Mesenchymal stem cell (in vitro differentiated cells and primary cell): ENCODE measurements around the gene XPR1.

Source experiments
- DNase-seq: peaks from one replicate; pipeline ENCODE4 v3.0.0-alpha.2; 2013
- H2AFZ ChIP-seq: one replicate; pipeline ENCODE4 v1.6.1; 2013; ENCODE audit warnings: low read depth, mild to moderate bottlenecking, control low read depth, inconsistent platforms, low read length, moderate library complexity
- H2AK5ac ChIP-seq: 2 replicates; pipeline ENCODE4 v1.6.1; 2013; ENCODE audit warnings: low read length, moderate library complexity, mild to moderate bottlenecking, inconsistent platforms; ENCODE audit not compliant: severe bottlenecking
- H2BK120ac ChIP-seq: one replicate; pipeline ENCODE4 v1.6.1; 2013; ENCODE audit warnings: low read depth, mild to moderate bottlenecking, inconsistent platforms, low read length, moderate library complexity
- H2BK12ac ChIP-seq, 2 experiments: one replicate each; pipeline ENCODE4 v1.6.1; 2013; ENCODE audit warnings: inconsistent platforms in 2 of 2, low read length in 2 of 2, mild to moderate bottlenecking in 2 of 2, moderate library complexity in 2 of 2, control low read depth in 1 of 2
- H2BK15ac ChIP-seq: one replicate; pipeline ENCODE4 v1.6.1; 2013; ENCODE audit warnings: mild to moderate bottlenecking, low read depth, inconsistent platforms; ENCODE audit not compliant: poor library complexity, severe bottlenecking
- H2BK5ac ChIP-seq: 2 replicates; pipeline ENCODE4 v1.6.1; 2013; ENCODE audit warnings: low read depth, mild to moderate bottlenecking, low read length, control low read depth, inconsistent platforms; ENCODE audit not compliant: poor library complexity, severe bottlenecking
- H3K14ac ChIP-seq, 2 experiments: one replicate each; pipeline ENCODE4 v1.6.1; 2013; ENCODE audit warnings: inconsistent platforms in 2 of 2, low read length in 2 of 2, control low read depth in 1 of 2, mild to moderate bottlenecking in 1 of 2, moderate library complexity in 1 of 2
- H3K18ac ChIP-seq, 2 experiments: one replicate each; pipeline ENCODE4 v1.6.1; 2013; ENCODE audit warnings: inconsistent platforms in 2 of 2, low read length in 2 of 2, control low read depth in 1 of 2, low read depth in 1 of 2, mild to moderate bottlenecking in 1 of 2
- H3K23ac ChIP-seq, 2 experiments: one replicate each; pipeline ENCODE4 v1.6.1; 2013; ENCODE audit warnings: inconsistent platforms in 2 of 2, low read length in 2 of 2, mild to moderate bottlenecking in 2 of 2, moderate library complexity in 2 of 2, control low read depth in 1 of 2
- H3K27ac ChIP-seq: 2 replicates; pipeline ENCODE4 v1.5.1; 2013; ENCODE audit warnings: mild to moderate bottlenecking, moderate library complexity, low read length, control low read depth, inconsistent platforms; ENCODE audit not compliant: poor library complexity, severe bottlenecking
- H3K27me3 ChIP-seq, 2 experiments: 2 replicates each; pipeline versions ENCODE4 v1.6.1 to v1.7.0; 2013; ENCODE audit warnings: low read length in 2 of 2, mild to moderate bottlenecking in 2 of 2, moderate library complexity in 2 of 2, control low read depth in 1 of 2, inconsistent platforms in 1 of 2; ENCODE audit not compliant: control insufficient read depth in 1 of 2, insufficient read depth in 1 of 2
- H3K36me3 ChIP-seq, 2 experiments: 2 replicates each; pipeline versions ENCODE4 v1.6.1 to v1.7.0; 2013; ENCODE audit warnings: low read length in 2 of 2, control low read depth in 1 of 2, inconsistent platforms in 1 of 2, low read depth in 1 of 2, mild to moderate bottlenecking in 1 of 2; ENCODE audit not compliant: insufficient read depth in 2 of 2, control insufficient read depth in 1 of 2
- H3K4ac ChIP-seq, 2 experiments: one replicate each; pipeline ENCODE4 v1.6.1; 2013; ENCODE audit warnings: inconsistent platforms in 2 of 2, low read length in 2 of 2, mild to moderate bottlenecking in 2 of 2, moderate library complexity in 2 of 2, control low read depth in 1 of 2, low read depth in 1 of 2
- H3K4me1 ChIP-seq: 2 replicates; pipeline ENCODE4 v1.6.1; 2013; ENCODE audit warnings: low read depth, low read length, control low read depth; ENCODE audit not compliant: control insufficient read depth, insufficient read depth
- H3K4me2 ChIP-seq: 2 replicates; pipeline ENCODE4 v1.6.1; 2013; ENCODE audit warnings: low read length, mild to moderate bottlenecking, inconsistent platforms; ENCODE audit not compliant: poor library complexity, severe bottlenecking
- H3K4me3 ChIP-seq, 2 experiments: 2 replicates each; pipeline versions ENCODE4 v1.5.1 to v1.7.0; 2013; ENCODE audit warnings: low read length in 2 of 2, mild to moderate bottlenecking in 2 of 2, control low read depth in 1 of 2, low read depth in 1 of 2; ENCODE audit not compliant: insufficient read depth in 1 of 2
- H3K79me1 ChIP-seq: replicated peaks from 2 replicates; pipeline ENCODE4 v1.6.1; 2013; ENCODE audit warnings: mild to moderate bottlenecking, control low read depth, low read length, inconsistent platforms; ENCODE audit not compliant: poor library complexity, severe bottlenecking
- H3K9ac ChIP-seq: 2 replicates; pipeline ENCODE4 v1.7.0; 2013; ENCODE audit warnings: mild to moderate bottlenecking, low read length, moderate library complexity
- H3K9me3 ChIP-seq: 2 replicates; pipeline ENCODE4 v1.7.0; 2013; ENCODE audit warnings: mild to moderate bottlenecking, low read length; ENCODE audit not compliant: control insufficient read depth
- H4K8ac ChIP-seq: one replicate; pipeline ENCODE4 v1.6.1; 2013; ENCODE audit warnings: inconsistent platforms, mild to moderate bottlenecking, low read length, moderate library complexity
- H4K91ac ChIP-seq: one replicate; pipeline ENCODE4 v1.6.1; 2013; ENCODE audit warnings: mild to moderate bottlenecking, low read length, inconsistent platforms
- WGBS: methylation state at CpG from one replicate; pipeline ENCODE4 v1.1.7; 2013; ENCODE audit warnings: mixed read lengths; 5-methylcytosine and 5-hydroxymethylcytosine counted together

The XPR1 gene

GRCh38 chr1:180640531-180640949 lies 8.7 kb downstream of the XPR1 start:
- Histone ChIP-seq H3K9ac (no peak overlapping the region), H3K27me3 (no peaks in the 10 kb centered on the region), H4K8ac (no peak overlapping the region), H2BK5ac (no peak overlapping the region), H3K36me3 (no peaks in the 10 kb centered on the region), H3K18ac (no peak overlapping the region), H3K9me3 (no peaks in the 10 kb centered on the region), H2BK12ac (no peak overlapping the region), H3K27ac (no peak overlapping the region), H3K4me2 (no peak overlapping the region), H3K79me1 (peaks cover 16% of the 10 kb centered on the region), H3K4me3 (no peak overlapping the region), H4K91ac (no peak overlapping the region), H2BK15ac (no peak overlapping the region), H2AK5ac (no peak overlapping the region), H2AFZ (no peak overlapping the region), H3K4ac (no peak overlapping the region), H2BK120ac (no peak overlapping the region), H3K4me1 (no peaks in the 10 kb centered on the region), H3K14ac (no peak overlapping the region), H3K23ac (no peak overlapping the region)
- WGBS: 97% methylated on average over 3 of the region's 3 CpGs
- no peak for DNase-seq

- Histone ChIP-seq H2BK12ac (no peak overlapping the region), H3K4me1 (no peaks in the 10 kb centered on the region), H2AK5ac (no peak overlapping the region), H3K9me3 (no peaks in the 10 kb centered on the region), H3K36me3 (peaks cover 0 to 5% of the 10 kb centered on the region in 2 experiments), H3K23ac (no peak overlapping the region), H4K91ac (no peak overlapping the region), H4K8ac (no peak overlapping the region), H3K27ac (no peak overlapping the region), H2BK5ac (no peak overlapping the region), H3K9ac (no peak overlapping the region), H2AFZ (no peak overlapping the region), H3K4me3 (no peak overlapping the region), H3K14ac (no peak overlapping the region), H3K4me2 (no peak overlapping the region), H2BK120ac (no peak overlapping the region), H3K27me3 (no peaks in the 10 kb centered on the region), H3K18ac (no peak overlapping the region), H3K79me1 (peaks cover 19% of the 10 kb centered on the region), H2BK15ac (no peak overlapping the region), H3K4ac (no peak overlapping the region)
- no peak for DNase-seq
Observed at GRCh38 chr1:180641662-180642061, 9.8 kb downstream of the XPR1 start.

GRCh38 chr1:180642781-180643180 lies 11.0 kb downstream of the XPR1 start:
- Histone ChIP-seq H3K4me3 (no peak overlapping the region), H3K27ac (no peak overlapping the region), H3K4ac (no peak overlapping the region), H2BK12ac (no peak overlapping the region), H4K91ac (no peak overlapping the region), H2AFZ (no peak overlapping the region), H3K27me3 (no peaks in the 10 kb centered on the region), H3K79me1 (peaks cover 21% of the 10 kb centered on the region), H3K4me2 (no peak overlapping the region), H3K9ac (no peak overlapping the region), H3K18ac (no peak overlapping the region), H3K36me3 (peaks cover 0 to 5% of the 10 kb centered on the region in 2 experiments), H2BK5ac (no peak overlapping the region), H2AK5ac (no peak overlapping the region), H2BK15ac (no peak overlapping the region), H3K23ac (no peak overlapping the region), H2BK120ac (no peak overlapping the region), H3K14ac (no peak overlapping the region), H3K9me3 (no peaks in the 10 kb centered on the region), H4K8ac (no peak overlapping the region), H3K4me1 (no peaks in the 10 kb centered on the region)
- 94% methylated on average over 1 of the region's 1 CpG for WGBS
- no peak for DNase-seq

GRCh38 chr1:180643693-180644092 lies 11.9 kb downstream of the XPR1 start:
- Histone ChIP-seq H2BK15ac (no peak overlapping the region), H3K4me2 (no peak overlapping the region), H3K27me3 (no peaks in the 10 kb centered on the region), H3K36me3 (peaks cover 0 to 5% of the 10 kb centered on the region in 2 experiments), H4K91ac (no peak overlapping the region), H3K79me1 (peaks cover 23% of the 10 kb centered on the region), H3K23ac (no peak overlapping the region), H3K18ac (no peak overlapping the region), H3K9me3 (no peaks in the 10 kb centered on the region), H2BK12ac (no peak overlapping the region), H3K4me3 (no peak overlapping the region), H2AFZ (no peak overlapping the region), H2BK5ac (no peak overlapping the region), H3K4ac (no peak overlapping the region), H3K27ac (no peak overlapping the region), H3K9ac (no peak overlapping the region), H2AK5ac (no peak overlapping the region), H4K8ac (no peak overlapping the region), H3K4me1 (no peaks in the 10 kb centered on the region), H2BK120ac (no peak overlapping the region), H3K14ac (no peak overlapping the region)
- DNase-seq: peak; percentile 16
- 83% methylated on average over 1 of the region's 1 CpG for whole genome bisulfite sequencing
